ENCODE data around the gene IMPG1.

Gene IMPG1

DNA sequence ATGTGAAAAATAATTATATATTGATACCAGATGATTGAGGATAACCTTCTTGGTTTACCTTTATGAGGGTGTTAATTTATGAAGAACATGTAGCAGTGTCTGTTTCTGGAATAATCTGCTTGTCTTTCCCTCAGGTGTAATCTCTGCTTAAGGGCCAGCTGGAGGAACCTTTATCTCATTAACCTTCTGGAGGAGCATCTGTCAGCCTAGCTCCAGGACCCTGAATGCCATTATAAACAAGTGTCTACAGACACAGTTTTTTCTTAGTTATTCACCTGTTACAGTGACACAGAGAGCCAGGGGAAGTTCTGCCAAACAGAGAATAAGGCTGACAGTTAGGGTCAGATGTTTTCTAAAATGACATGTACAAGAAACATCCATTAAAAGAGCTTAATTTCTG is at the start of gene IMPG1:
Gene IMPG1 (minus strand): TSS at position 101 of the 400 bp plus-strand sequence. CDS start 174 bp downstream, outside the sequence.
- no peak for DNase-seq (ENCODE audit: low read depth)

DNA sequence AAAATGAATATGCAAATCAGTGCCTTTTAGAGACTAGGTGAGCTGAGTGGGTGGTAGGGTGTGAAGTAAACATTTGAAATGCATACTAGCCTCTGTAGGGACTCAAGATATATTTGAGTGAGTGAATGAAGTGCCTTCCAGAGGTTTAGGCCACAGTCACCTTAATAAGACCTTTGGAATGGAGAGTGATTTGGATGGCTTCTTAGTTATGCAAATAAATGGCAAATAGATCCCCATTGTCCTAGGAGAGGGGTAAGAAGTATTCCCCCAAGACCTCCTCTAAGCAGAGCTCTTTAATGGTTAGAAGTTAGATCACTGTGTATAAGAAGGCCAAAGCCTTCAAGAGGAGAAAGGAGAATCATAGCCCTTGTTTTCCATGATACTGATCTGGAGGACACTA is 47.8 kb upstream of the IMPG1 start:
- DNase-seq (ENCODE audit: low read depth) = no peak

DNA sequence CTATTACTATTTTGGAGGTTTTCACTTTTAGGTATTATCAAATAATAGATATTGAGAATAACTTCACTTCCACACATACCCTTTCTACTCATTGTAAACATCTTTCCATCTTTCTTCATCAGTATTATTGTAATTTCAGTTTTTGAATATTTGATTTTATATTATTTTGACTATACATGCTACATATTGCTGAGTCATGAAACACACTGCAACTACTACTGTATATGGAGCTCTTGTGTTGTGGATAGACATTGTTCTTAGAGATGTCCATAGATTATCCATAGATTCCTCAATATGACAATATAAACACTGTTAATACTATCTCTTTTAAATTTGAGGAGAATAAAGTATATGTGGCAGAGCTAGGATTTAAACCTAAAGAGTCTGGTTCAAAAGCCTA is 819 bp upstream of the IMPG1 start:
- no peak for DNase-seq (ENCODE audit: low read depth)

DNA sequence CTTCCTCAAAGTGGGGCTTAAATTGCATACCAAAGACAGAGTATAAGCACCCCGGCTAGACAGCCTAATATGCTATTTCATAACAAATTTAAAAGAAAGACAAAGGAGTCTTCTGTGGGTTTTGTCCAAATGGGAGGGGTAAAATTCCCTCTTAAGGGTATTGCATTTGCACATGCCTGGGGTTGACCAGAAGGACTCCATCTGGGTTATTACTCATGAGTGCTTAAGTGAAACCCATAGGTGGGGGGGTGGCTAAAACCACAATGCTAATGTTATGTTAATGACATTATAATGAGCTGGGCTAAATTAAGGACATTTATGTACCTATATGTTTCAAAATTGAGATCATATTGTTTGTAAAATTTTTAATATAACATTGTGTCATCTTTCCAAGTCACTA is 15.0 kb downstream of the IMPG1 start:
- no peak for DNase-seq (ENCODE audit: low read depth)

GRCh38 chr6:76052314-76052713 is 20.1 kb downstream of the IMPG1 start:
- DNase-seq (ENCODE audit: low read depth) = no peak

DNA sequence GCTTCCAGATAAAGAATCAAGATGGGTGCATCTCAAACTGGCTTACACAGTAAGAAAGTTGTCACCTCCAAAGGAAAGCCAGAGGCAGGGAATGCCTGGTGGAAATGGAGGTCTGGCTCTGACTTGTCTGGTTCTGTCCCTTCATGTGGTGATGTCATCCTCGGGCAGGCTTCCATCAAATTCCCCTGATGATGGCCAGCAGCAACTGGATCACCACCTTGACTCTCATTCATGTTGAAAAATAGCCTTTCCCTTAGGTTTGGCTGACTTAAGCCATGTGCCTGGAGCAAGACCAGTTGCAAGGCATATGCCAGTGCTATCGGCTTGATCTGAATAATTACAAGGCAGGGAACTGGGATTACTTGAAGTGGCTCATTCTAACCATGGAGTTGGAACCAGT is 28.8 kb downstream of the IMPG1 start:
- no peak for DNase-seq (ENCODE audit: low read depth)

- no peak for DNase-seq (ENCODE audit: low read depth)
Measured at GRCh38 chr6:76035713-76036112, 36.7 kb downstream of the IMPG1 start.

DNA sequence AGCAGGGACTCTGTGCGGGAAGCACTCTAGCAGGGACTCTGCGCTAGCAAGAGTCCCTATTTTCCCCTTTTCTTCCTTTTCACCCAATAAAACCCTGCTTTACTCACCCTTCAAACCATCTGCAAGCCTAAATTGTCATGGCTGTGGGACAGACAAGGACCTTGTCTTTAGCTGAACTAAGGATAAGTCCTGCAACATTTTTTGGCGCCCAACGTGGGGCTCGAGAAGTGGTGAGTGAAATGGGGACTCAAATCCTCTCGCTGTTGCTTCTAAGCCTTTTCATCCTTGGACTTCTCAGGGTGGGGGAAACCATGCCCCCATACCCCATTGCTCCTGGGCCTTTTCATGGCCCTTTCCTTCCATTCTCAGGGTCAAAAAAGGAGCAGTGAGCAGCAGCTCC is 46.4 kb downstream of the IMPG1 start:
- DNase-seq (ENCODE audit: low read depth) = no peak

- no peak for DNase-seq (ENCODE audit: low read depth)
Measured at GRCh38 chr6:76014626-76015530, 57.6 kb downstream of the IMPG1 start.

DNA sequence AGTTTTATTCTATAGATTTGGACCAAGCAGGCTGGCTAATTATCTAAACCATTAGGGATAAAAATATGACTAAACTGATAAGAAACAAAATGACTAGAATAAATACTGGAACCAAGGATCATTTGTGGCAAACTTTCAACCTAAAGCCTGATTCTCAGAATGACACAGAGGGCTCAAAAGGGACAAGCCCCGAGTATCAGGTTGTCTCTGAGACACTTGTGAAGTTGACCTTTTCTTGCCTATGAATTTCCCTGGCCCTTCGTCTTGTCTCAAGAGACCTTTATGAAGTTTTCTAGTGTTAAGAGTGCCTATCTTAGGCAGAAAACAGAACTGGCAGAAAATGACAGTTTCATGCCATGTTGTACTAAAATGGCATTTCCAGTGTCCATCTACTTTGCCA is 68.3 kb downstream of the IMPG1 start:
- no peak for DNase-seq (ENCODE audit: low read depth)

- DNase-seq (ENCODE audit: low read depth) = no peak
Measured at GRCh38 chr6:76003686-76004085, 68.8 kb downstream of the IMPG1 start.

GRCh38 chr6:76003113-76003512 is 69.3 kb downstream of the IMPG1 start:
- DNase-seq (ENCODE audit: low read depth) = no peak

GRCh38 chr6:76000629-76001028 is 71.8 kb downstream of the IMPG1 start:
- no peak for DNase-seq (ENCODE audit: low read depth)

- DNase-seq (ENCODE audit: low read depth) = no peak
Measured at GRCh38 chr6:75997696-75998095, 74.8 kb downstream of the IMPG1 start.

DNA sequence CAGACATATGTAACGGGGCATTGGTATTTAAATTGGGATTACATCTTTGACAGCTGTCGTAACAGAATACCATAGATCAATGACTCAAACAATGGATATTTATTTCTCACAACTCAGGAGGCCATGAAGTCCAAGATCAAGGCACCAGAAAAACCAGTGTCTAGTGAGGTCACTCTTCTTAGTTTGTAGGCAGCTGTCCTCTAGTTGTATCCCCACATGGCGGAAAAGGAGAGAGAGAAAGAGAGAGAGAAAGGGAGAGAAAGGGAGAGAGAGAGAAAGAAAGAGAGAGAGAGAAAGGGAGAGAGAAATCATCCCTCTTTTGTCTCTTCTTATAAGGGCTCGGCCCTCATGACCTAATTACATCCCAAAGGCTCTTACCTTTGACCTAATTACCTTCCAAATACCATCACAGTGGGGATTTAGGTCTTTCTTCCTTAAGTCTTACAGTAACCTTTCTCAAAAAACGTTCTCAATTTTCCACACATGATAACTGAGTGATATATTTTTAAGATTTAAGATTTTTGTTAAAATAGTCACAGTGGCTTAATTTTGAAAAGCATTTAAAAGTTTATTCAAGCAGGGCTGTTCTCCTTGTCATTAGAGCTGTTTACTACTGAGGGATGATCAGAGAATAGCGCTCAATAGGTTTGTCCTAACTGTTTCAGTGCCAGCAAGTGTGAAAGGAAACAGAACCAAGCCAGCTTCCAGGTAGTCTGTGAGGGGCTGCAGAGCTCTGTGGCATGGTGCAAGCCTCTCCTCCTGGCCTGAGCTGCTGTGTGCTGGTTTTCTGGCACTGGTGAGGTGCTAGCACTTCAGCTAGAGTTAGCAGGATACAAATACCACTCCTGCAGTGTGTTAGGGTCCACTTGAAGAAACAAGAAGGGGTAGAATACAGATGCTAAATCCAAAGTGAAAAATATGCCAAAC is 79.0 kb downstream of the IMPG1 start:
- no peak for DNase-seq (ENCODE audit: low read depth)

GRCh38 chr6:75991941-75992340 is 80.5 kb downstream of the IMPG1 start:
- no peak for DNase-seq (ENCODE audit: low read depth)

GRCh38 chr6:75986935-75987334 is 85.5 kb downstream of the IMPG1 start:
- no peak for DNase-seq (ENCODE audit: low read depth)

GRCh38 chr6:75975904-75976303 is 96.6 kb downstream of the IMPG1 start:
- DNase-seq (ENCODE audit: low read depth) = no peak

DNA sequence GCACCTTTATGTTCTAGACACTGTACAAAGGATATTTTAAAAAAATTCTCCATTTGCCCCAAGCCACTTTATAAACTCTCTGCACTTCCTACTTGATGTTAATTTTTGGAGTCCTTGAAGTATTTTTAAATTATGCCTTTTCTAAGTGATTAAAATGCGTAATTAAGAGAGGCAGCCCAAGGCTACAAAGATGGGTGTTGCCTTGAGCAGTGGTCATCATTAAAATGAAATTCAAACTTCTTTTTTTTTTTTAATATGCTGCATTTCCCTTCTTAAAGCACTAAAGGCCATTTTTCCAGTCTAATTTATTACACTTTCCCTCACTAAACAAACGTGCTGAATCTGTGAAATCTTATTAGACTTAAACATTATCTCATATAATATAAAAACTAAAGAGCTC is 102.4 kb downstream of the IMPG1 start:
- DNase-seq (ENCODE audit: low read depth) = no peak

GRCh38 chr6:75968143-75968542 is 104.3 kb downstream of the IMPG1 start:
- DNase-seq (ENCODE audit: low read depth) = no peak

- no peak for DNase-seq (ENCODE audit: low read depth)
Measured at GRCh38 chr6:75963569-75963968, 108.9 kb downstream of the IMPG1 start.

GRCh38 chr6:75952128-75952527 is 120.3 kb downstream of the IMPG1 start:
- no peak for DNase-seq (ENCODE audit: low read depth)

- no peak for DNase-seq (ENCODE audit: low read depth)
Measured at GRCh38 chr6:75947935-75948334, 124.5 kb downstream of the IMPG1 start.

Measured in T-helper 22 cell (primary cell).